ENCODE results near the gene IL2. TPM values are rescaled to one million over a fixed set of nuclear protein-coding genes. Genes with fewer than 3 reads are reported as not detected.

Gene IL2
- total and polyA plus RNA-seq, 7 experiments from 2014 or later: 3.3 TPM; not detected in 6

GRCh38 chr4:122480655-122481487 lies 24.3 kb upstream of the IL2 start:
- H3K27me3 Mint-ChIP-seq: peaks cover 0 to 3% (median 0%) of the 10 kb centered on the region in 5 donors

GRCh38 chr4:122479935-122480416 lies 23.5 kb upstream of the IL2 start:
- H3K4me3 ChIP-seq (ENCODE audit: low read length): no peak overlapping the region
- ChIA-PET POLR2A (no interaction called here), CTCF (no interaction called here)
- H3K9me3 ChIP-seq (ENCODE audit: control insufficient read depth in 2 of 3, low read length in 3 of 3): no peaks in the 10 kb centered on the region
- H3K27ac ChIP-seq (ENCODE audit: low read depth, low read length): no peak overlapping the region
- Mint-ChIP-seq H3K9me3 (peaks cover 0 to 20% (median 0%) of the 10 kb centered on the region in 11 donors), H3K4me3 (no peak overlapping the region), H3K4me1 (peaks cover 0 to 4% (median 0%) of the 10 kb centered on the region in 7 donors), H3K36me3 (peaks cover 0 to 5% (median 0%) of the 10 kb centered on the region in 5 donors), H3K27ac (no peak overlapping the region), H3K27me3 (peaks cover 0 to 3% (median 0%) of the 10 kb centered on the region in 5 donors)
- no peaks in the 10 kb centered on the region for H3K27me3 ChIP-seq (ENCODE audit: control insufficient read depth in 2 of 2, insufficient read depth in 2 of 2, low read length in 2 of 2)
- no peaks in the 10 kb centered on the region for H3K36me3 ChIP-seq (ENCODE audit: control insufficient read depth in 2 of 3, insufficient read depth in 3 of 3, low read length in 3 of 3)
- no peaks in the 10 kb centered on the region for H3K4me1 ChIP-seq (ENCODE audit: control insufficient read depth in 2 of 2, insufficient read depth in 2 of 2, low read length in 2 of 2)
- ATAC-seq: no peak
- no peak for DNase-seq
- intact Hi-C loops (cut with micrococcal nuclease): no loop called here

More at GRCh38 chr4:122480655-122481487, 24.3 kb upstream of the IL2 start:
- DNase-seq (no peak), ATAC-seq (no peak)
- CTCF ChIA-PET: no interaction called here
- no peak overlapping the region for H3K27ac ChIP-seq (ENCODE audit: low read depth, low read length)
- Mint-ChIP-seq H3K36me3 (peaks cover 0 to 2% (median 0%) of the 10 kb centered on the region in 5 donors), H3K9me3 (peaks cover 0 to 14% (median 0%) of the 10 kb centered on the region in 11 donors), H3K27ac (no peak overlapping the region), H3K4me3 (no peak overlapping the region), H3K4me1 (peaks cover 0 to 4% (median 0%) of the 10 kb centered on the region in 7 donors)
- POLR2A ChIA-PET: no interaction called here
- no peaks in the 10 kb centered on the region for H3K4me1 ChIP-seq (ENCODE audit: control insufficient read depth in 2 of 2, insufficient read depth in 2 of 2, low read length in 2 of 2)
- H3K9me3 ChIP-seq (ENCODE audit: control insufficient read depth in 2 of 3, low read length in 3 of 3): no peaks in the 10 kb centered on the region
- no peaks in the 10 kb centered on the region for H3K36me3 ChIP-seq (ENCODE audit: control insufficient read depth in 2 of 3, insufficient read depth in 3 of 3, low read length in 3 of 3)
- intact Hi-C loops (cut with micrococcal nuclease): no loop called here
- H3K4me3 ChIP-seq (ENCODE audit: low read length): no peak overlapping the region
- no peaks in the 10 kb centered on the region for H3K27me3 ChIP-seq (ENCODE audit: control insufficient read depth in 2 of 2, insufficient read depth in 2 of 2, low read length in 2 of 2)

- peaks cover 0 to 4% (median 0%) of the 10 kb centered on the region in 7 donors for H3K4me1 Mint-ChIP-seq
Measured at GRCh38 chr4:122476745-122477144, 20.2 kb upstream of the IL2 start.

GRCh38 chr4:122476126-122476525 lies 19.6 kb upstream of the IL2 start:
- H3K9me3 Mint-ChIP-seq: peaks cover 0 to 22% (median 0%) of the 10 kb centered on the region in 11 donors
- CTCF ChIA-PET: no interaction called here
- peaks cover 0 to 4% (median 0%) of the 10 kb centered on the region in 7 donors for H3K4me1 Mint-ChIP-seq
- Histone ChIP-seq H3K9me3 (ENCODE audit: control insufficient read depth in 2 of 3, low read length in 3 of 3) (no peaks in the 10 kb centered on the region), H3K4me1 (ENCODE audit: control insufficient read depth in 2 of 2, insufficient read depth in 2 of 2, low read length in 2 of 2) (no peaks in the 10 kb centered on the region), H3K36me3 (ENCODE audit: control insufficient read depth in 2 of 3, insufficient read depth in 3 of 3, low read length in 3 of 3) (no peaks in the 10 kb centered on the region), H3K4me3 (ENCODE audit: low read length) (no peak overlapping the region), H3K27ac (ENCODE audit: low read depth, low read length) (no peak overlapping the region), H3K27me3 (ENCODE audit: control insufficient read depth in 2 of 2, insufficient read depth in 2 of 2, low read length in 2 of 2) (no peaks in the 10 kb centered on the region)
- no peak overlapping the region for H3K27ac Mint-ChIP-seq
- H3K27me3 Mint-ChIP-seq: peaks cover 0 to 3% (median 0%) of the 10 kb centered on the region in 5 donors
- no peak for ATAC-seq
- DNase-seq: no peak
- intact Hi-C loops (cut with micrococcal nuclease): no loop called here
- H3K4me3 Mint-ChIP-seq: no peak overlapping the region
- H3K36me3 Mint-ChIP-seq: peaks cover 0 to 11% (median 0%) of the 10 kb centered on the region in 5 donors
- POLR2A ChIA-PET: no interaction called here

More at GRCh38 chr4:122476745-122477144, 20.2 kb upstream of the IL2 start:
- ChIA-PET CTCF (interaction anchor here (1.0 kb wide), 1 partner anchor 8 kb away, joined by 3 read pairs; no protein-coding TSS in a partner anchor), POLR2A (no interaction called here)
- Mint-ChIP-seq H3K27ac (no peak overlapping the region), H3K27me3 (peaks cover 0 to 3% (median 0%) of the 10 kb centered on the region in 5 donors), H3K36me3 (peaks cover 0 to 9% (median 0%) of the 10 kb centered on the region in 5 donors), H3K9me3 (peaks cover 0 to 20% (median 0%) of the 10 kb centered on the region in 11 donors), H3K4me3 (no peak overlapping the region)
- Histone ChIP-seq H3K4me3 (ENCODE audit: low read length) (no peak overlapping the region), H3K27me3 (ENCODE audit: control insufficient read depth in 2 of 2, insufficient read depth in 2 of 2, low read length in 2 of 2) (no peaks in the 10 kb centered on the region), H3K27ac (ENCODE audit: low read depth, low read length) (no peak overlapping the region), H3K36me3 (ENCODE audit: control insufficient read depth in 2 of 3, insufficient read depth in 3 of 3, low read length in 3 of 3) (no peaks in the 10 kb centered on the region), H3K4me1 (ENCODE audit: control insufficient read depth in 2 of 2, insufficient read depth in 2 of 2, low read length in 2 of 2) (no peaks in the 10 kb centered on the region), H3K9me3 (ENCODE audit: control insufficient read depth in 2 of 3, low read length in 3 of 3) (no peaks in the 10 kb centered on the region)
- no peak for DNase-seq
- intact Hi-C loops (cut with micrococcal nuclease): no loop called here
- ATAC-seq: no peak

GRCh38 chr4:122475233-122475632 lies 18.7 kb upstream of the IL2 start:
- Histone ChIP-seq H3K27ac (ENCODE audit: low read depth, low read length) (no peak overlapping the region), H3K36me3 (ENCODE audit: control insufficient read depth in 2 of 3, insufficient read depth in 3 of 3, low read length in 3 of 3) (no peaks in the 10 kb centered on the region), H3K9me3 (ENCODE audit: control insufficient read depth in 2 of 3, low read length in 3 of 3) (no peaks in the 10 kb centered on the region), H3K4me3 (ENCODE audit: low read length) (no peak overlapping the region), H3K4me1 (ENCODE audit: control insufficient read depth in 2 of 2, insufficient read depth in 2 of 2, low read length in 2 of 2) (no peaks in the 10 kb centered on the region), H3K27me3 (ENCODE audit: control insufficient read depth in 2 of 2, insufficient read depth in 2 of 2, low read length in 2 of 2) (no peaks in the 10 kb centered on the region)
- ChIA-PET POLR2A (no interaction called here), CTCF (no interaction called here)
- H3K9me3 Mint-ChIP-seq: peaks cover 0 to 22% (median 0%) of the 10 kb centered on the region in 11 donors
- intact Hi-C loops (cut with micrococcal nuclease): no loop called here
- H3K27me3 Mint-ChIP-seq: peaks cover 0 to 3% (median 0%) of the 10 kb centered on the region in 5 donors
- no peak overlapping the region for H3K27ac Mint-ChIP-seq
- ATAC-seq (no peak), DNase-seq (no peak)
- H3K36me3 Mint-ChIP-seq: peaks cover 0 to 12% (median 0%) of the 10 kb centered on the region in 5 donors
- no peak overlapping the region for H3K4me3 Mint-ChIP-seq
- H3K4me1 Mint-ChIP-seq: peaks cover 0 to 4% (median 0%) of the 10 kb centered on the region in 7 donors

- H3K4me3 Mint-ChIP-seq: no peak overlapping the region
- ATAC-seq: no peak
Measured at GRCh38 chr4:122469457-122469856, 12.9 kb upstream of the IL2 start.

More at GRCh38 chr4:122469457-122469856, 12.9 kb upstream of the IL2 start:
- POLR2A ChIA-PET: no interaction called here
- Histone ChIP-seq H3K27me3 (ENCODE audit: control insufficient read depth in 2 of 2, insufficient read depth in 2 of 2, low read length in 2 of 2) (no peaks in the 10 kb centered on the region), H3K27ac (ENCODE audit: low read depth, low read length) (no peak overlapping the region), H3K4me3 (ENCODE audit: low read length) (no peak overlapping the region), H3K9me3 (ENCODE audit: control insufficient read depth in 2 of 3, low read length in 3 of 3) (no peaks in the 10 kb centered on the region), H3K4me1 (ENCODE audit: control insufficient read depth in 2 of 2, insufficient read depth in 2 of 2, low read length in 2 of 2) (no peaks in the 10 kb centered on the region), H3K36me3 (ENCODE audit: control insufficient read depth in 2 of 3, insufficient read depth in 3 of 3, low read length in 3 of 3) (no peaks in the 10 kb centered on the region)
- CTCF ChIA-PET: no interaction called here
- intact Hi-C loops (cut with micrococcal nuclease): no loop called here
- peaks cover 0 to 33% (median 7%) of the 10 kb centered on the region in 11 donors for H3K9me3 Mint-ChIP-seq
- no peak overlapping the region for H3K27ac Mint-ChIP-seq
- H3K36me3 Mint-ChIP-seq: peaks cover 0 to 24% (median 2%) of the 10 kb centered on the region in 5 donors
- peaks cover 0 to 7% (median 0%) of the 10 kb centered on the region in 5 donors for H3K27me3 Mint-ChIP-seq
- DNase-seq: no peak
- H3K4me1 Mint-ChIP-seq: peaks cover 0 to 3% (median 0%) of the 10 kb centered on the region in 7 donors

Measured in naive thymus-derived CD4-positive, alpha-beta T cell (primary cell).